Measurements from ENCODE around the gene CISTR.
"Not testable (repeated sequence)": the region's sequence is repeated elsewhere in the genome, so short reads cannot be mapped to it uniquely, and the experiment has no call there.

Gene CISTR

DNA sequence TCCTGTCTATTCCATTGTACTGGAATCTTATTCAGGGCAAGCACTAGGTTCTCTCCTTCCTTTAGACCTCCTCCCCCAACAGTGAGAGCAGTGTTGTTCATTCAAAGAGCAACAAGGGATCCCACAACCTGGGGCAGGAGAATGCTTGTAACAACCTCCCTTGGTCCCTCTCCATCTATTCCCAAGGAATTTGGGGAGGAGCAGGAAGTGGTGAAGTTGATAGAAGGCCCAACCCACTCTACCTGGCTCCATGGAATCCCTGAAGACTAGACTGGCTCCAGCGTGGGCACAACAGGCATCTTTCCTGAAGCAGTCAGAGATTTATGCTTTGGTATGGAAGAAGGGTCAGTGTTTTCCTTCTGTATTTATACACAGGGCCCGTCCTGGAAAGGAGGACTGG, 33.4 kb upstream of the CISTR start:
- H3K27ac ChIP-seq, result no peak overlapping the region
- H3K4me3 ChIP-seq, result no peak overlapping the region
- no peaks in the 10 kb centered on the region for H3K36me3 ChIP-seq (ENCODE audit: insufficient read depth, low read length)
- H3K9ac ChIP-seq (ENCODE audit: insufficient read length), result no peak overlapping the region
- no peak for TF ChIP-seq EZH2 (IDR thresholded peaks at IDR 0.05)
- TF ChIP-seq FOXP2 (optimal IDR thresholded peaks at IDR 0.05; ENCODE audit: control extremely low read depth, extremely low read length, insufficient read depth), result no peak
- no peak for DNase-seq (ENCODE audit: low read depth, low spot score)
- H3K9me3 ChIP-seq (ENCODE audit: low read depth, low read length), result no peaks in the 10 kb centered on the region

DNA sequence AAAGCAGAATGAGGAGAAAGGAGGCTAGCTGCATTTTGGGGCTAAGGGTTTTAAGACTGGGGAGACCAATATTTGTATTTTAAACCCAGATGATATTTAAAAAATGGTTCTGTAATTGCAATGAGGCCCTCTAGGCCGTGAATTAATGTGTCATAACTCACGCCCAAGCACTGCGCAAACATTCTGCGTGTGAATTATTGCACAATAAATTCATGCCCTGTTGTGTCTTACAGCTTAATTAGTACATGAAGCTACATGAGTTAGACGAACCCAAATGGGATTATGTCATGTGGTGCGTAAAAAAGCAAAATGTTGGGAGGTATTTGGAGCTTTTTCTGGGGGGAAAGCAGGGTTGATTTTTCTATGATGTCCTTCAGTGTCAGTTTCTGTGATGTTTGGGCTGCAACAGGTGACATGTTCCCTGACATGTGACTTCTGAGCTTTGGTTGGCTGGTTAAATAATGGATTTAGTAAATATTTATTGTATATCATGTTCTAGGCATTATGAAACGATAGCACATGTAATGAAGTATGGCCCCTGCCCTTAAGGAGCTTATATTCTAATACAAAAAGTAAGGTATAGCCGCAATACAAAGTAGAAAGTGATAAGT, 30.4 kb upstream of the CISTR start:
- TF ChIP-seq EZH2 (IDR thresholded peaks at IDR 0.05) (no peak), POLR2AphosphoS5 (IDR thresholded peaks at IDR 0.05; ENCODE audit: borderline replicate concordance, low read depth, low read length) (no peak), FOXP2 (optimal IDR thresholded peaks at IDR 0.05; ENCODE audit: control extremely low read depth, extremely low read length, insufficient read depth) (no peak)
- DNase-seq (ENCODE audit: low read depth, low spot score), result no peak
- Histone ChIP-seq H3K27ac (peak overlapping the region; percentile 10; the same call in 1 of the 2 replicates), H3K36me3 (ENCODE audit: insufficient read depth, low read length) (no peaks in the 10 kb centered on the region), H3K9me3 (ENCODE audit: low read depth, low read length) (no peaks in the 10 kb centered on the region), H3K4me3 (no peak overlapping the region), H3K9ac (ENCODE audit: insufficient read length) (no peak overlapping the region)

DNA sequence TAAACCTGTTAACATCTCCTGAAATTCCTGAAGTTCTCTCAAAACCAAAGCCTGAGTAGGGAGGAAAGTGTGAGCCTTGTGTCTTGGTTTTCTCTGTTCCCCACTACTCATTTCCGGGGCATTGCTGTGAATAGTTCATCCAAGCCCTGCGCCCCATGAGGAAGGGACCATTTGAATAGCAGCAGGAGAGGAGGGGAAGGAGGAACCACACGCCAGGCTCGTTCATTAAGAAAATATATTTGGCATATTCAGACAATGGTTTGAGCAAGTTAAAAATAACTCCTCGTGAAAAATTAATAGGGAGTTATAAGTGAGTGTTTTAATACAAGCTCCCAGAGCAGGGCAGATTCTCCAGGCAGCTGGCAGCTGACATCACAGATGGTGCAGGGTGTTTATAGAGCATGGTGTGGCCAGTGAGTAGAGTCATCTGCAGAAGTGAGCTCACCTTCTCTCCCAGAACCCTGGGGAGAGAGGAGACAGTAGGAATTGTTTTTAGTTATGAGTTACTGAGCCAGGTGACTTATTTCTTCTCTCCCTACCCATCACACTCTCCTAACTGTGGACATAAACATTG, 29.5 kb upstream of the CISTR start:
- TF ChIP-seq EZH2 (IDR thresholded peaks at IDR 0.05) (no peak), FOXP2 (optimal IDR thresholded peaks at IDR 0.05; ENCODE audit: control extremely low read depth, extremely low read length, insufficient read depth) (no peak), POLR2AphosphoS5 (IDR thresholded peaks at IDR 0.05; ENCODE audit: borderline replicate concordance, low read depth, low read length) (no peak)

DNA sequence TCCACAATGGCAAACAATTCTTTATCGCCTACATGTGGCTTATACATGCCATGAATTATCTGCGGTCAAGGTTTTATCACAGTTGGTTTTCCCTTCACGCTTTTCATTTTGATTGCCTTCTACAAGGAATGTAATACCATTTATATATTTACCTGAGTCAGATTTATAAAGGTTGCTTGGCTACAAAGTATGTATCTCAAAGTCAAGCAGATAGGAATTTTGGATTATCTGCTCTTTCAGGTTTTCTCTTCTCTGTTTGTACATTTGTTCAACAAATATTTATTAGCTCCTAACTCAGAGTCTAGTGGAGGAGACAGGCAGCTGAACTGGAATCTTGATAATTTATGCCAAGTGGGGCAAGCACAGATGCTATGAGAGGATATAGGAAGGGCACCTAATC, 28.5 kb upstream of the CISTR start:
- Histone ChIP-seq H3K36me3 (ENCODE audit: insufficient read depth, low read length) (no peaks in the 10 kb centered on the region), H3K9ac (ENCODE audit: insufficient read length) (no peak overlapping the region), H3K27ac (no peak overlapping the region), H3K4me3 (no peak overlapping the region), H3K9me3 (ENCODE audit: low read depth, low read length) (no peaks in the 10 kb centered on the region)
- TF ChIP-seq POLR2AphosphoS5 (IDR thresholded peaks at IDR 0.05; ENCODE audit: borderline replicate concordance, low read depth, low read length) (no peak), EZH2 (IDR thresholded peaks at IDR 0.05) (no peak), FOXP2 (optimal IDR thresholded peaks at IDR 0.05; ENCODE audit: control extremely low read depth, extremely low read length, insufficient read depth) (no peak)
- no peak for DNase-seq (ENCODE audit: low read depth, low spot score)

More for the DNA sequence above, 29.5 kb upstream of the CISTR start:
- no peak for DNase-seq (ENCODE audit: low read depth, low spot score)
- Histone ChIP-seq H3K4me3 (peak overlapping the region; percentile 41; the same call in 1 of the 2 replicates), H3K9ac (ENCODE audit: insufficient read length) (peak overlapping the region; percentile 1), H3K9me3 (ENCODE audit: low read depth, low read length) (no peaks in the 10 kb centered on the region), H3K36me3 (ENCODE audit: insufficient read depth, low read length) (no peaks in the 10 kb centered on the region), H3K27ac (peak overlapping the region; percentile 53; the same call in 1 of the 2 replicates)

DNA sequence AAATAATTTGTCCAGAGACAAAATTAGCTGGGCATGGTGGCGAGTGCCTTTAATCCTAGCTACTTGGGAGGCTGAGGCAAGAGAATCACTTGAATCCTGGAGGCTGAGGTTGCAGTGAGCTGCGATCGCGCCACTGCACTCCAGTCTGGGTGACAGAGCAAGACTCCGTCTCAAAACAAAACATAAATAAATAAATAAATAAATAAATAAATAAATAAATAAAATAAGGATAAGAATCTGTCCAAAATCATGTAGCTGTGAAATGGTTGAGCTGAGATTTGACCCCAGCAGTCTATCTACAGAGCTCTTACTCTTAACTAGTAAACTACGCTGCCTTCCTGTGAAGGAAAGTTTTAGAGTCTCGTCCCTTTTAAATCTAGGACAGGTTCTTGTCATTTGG, 27.9 kb upstream of the CISTR start:
- not testable (repeated sequence) for H3K36me3 ChIP-seq (ENCODE audit: insufficient read depth, low read length); DNase-seq (ENCODE audit: low read depth, low spot score); H3K4me3 ChIP-seq; H3K27ac ChIP-seq; H3K9ac ChIP-seq (ENCODE audit: insufficient read length); H3K9me3 ChIP-seq (ENCODE audit: low read depth, low read length)

DNA sequence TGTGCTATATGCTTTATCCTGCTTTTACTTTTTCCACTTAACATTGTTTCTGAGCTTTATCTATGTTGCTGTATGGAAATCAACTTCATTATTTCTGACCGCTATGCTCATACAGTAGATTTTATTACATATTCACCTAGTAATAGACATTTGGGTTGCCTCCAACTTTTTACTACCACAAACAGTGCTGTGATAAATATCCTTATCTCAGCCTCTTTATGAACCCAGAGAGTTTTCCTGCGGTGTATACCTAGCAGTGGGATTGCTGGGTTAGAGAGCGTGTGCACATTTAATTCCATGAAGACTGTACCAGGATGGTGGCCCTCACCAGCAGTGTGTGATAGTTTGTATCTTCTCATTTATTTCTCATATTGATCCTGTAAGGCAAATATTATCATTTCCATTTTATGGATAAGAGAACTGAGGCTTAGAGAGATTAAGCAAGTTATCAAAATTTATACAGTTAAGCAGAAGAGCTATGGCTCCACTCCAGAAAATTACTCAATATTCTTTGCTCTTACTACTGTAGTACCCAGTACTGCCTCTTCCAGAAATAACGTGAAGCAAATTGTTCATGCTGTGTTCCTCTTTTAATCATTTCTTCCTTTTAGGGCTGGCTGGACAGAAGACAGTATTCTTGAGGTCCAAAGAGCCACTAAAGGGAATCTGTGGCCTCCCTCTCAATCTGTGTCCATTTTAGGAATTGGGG, 26.3 kb upstream of the CISTR start:
- no peaks in the 10 kb centered on the region for H3K36me3 ChIP-seq (ENCODE audit: insufficient read depth, low read length)
- H3K4me3 ChIP-seq, result no peak overlapping the region
- no peak for DNase-seq (ENCODE audit: low read depth, low spot score)
- no peak overlapping the region for H3K27ac ChIP-seq
- TF ChIP-seq EZH2 (IDR thresholded peaks at IDR 0.05) (no peak), FOXP2 (optimal IDR thresholded peaks at IDR 0.05; ENCODE audit: control extremely low read depth, extremely low read length, insufficient read depth) (no peak), POLR2AphosphoS5 (IDR thresholded peaks at IDR 0.05; ENCODE audit: borderline replicate concordance, low read depth, low read length) (no peak)
- H3K9me3 ChIP-seq (ENCODE audit: low read depth, low read length), result no peaks in the 10 kb centered on the region
- H3K9ac ChIP-seq (ENCODE audit: insufficient read length), result no peak overlapping the region

DNA sequence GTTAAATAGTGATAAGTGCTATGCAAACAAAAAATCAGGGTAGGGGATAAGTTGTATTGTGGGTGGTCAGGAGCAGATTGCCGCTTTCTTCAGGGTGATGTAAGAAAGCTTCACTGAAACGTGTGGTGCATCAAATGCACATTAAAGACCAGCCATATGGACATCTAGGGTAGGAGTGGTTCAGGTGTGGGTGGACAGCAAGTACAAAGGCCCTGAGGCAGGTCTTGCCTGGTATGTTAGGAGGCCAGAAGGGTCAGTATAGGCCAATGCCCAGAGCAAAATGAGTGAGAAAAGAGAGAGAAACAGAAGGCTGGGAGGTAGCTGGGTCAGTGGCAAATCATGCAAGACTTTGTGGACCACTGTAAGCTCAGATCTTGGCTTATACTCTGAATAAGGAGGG, 25.6 kb upstream of the CISTR start:
- Histone ChIP-seq H3K4me3 (no peak overlapping the region), H3K36me3 (ENCODE audit: insufficient read depth, low read length) (no peaks in the 10 kb centered on the region), H3K27ac (no peak overlapping the region), H3K9ac (ENCODE audit: insufficient read length) (no peak overlapping the region), H3K9me3 (ENCODE audit: low read depth, low read length) (no peaks in the 10 kb centered on the region)
- TF ChIP-seq POLR2AphosphoS5 (IDR thresholded peaks at IDR 0.05; ENCODE audit: borderline replicate concordance, low read depth, low read length) (no peak), EZH2 (IDR thresholded peaks at IDR 0.05) (no peak)
- no peak for DNase-seq (ENCODE audit: low read depth, low spot score)

DNA sequence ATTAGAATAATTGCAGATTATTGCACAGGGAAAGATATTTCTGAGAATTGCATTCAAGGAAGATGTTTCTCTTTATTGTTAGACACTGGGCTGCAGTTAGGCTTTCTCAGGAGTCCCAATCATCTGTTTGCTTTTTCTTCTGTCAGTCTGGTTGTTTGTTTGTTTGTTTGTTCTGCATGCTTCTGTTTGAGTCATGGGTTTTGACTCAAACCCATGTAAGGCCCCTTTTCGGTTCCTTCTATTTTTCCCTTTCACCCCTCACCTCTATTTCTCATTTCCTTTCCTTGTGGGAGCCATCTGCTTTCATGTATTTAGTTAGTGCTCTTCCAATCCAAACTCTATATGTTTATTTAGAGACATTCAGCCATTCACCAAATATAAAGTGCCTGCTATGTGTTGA, 25.1 kb upstream of the CISTR start:
- DNase-seq (ENCODE audit: low read depth, low spot score), result no peak
- TF ChIP-seq EZH2 (IDR thresholded peaks at IDR 0.05) (no peak), POLR2AphosphoS5 (IDR thresholded peaks at IDR 0.05; ENCODE audit: borderline replicate concordance, low read depth, low read length) (no peak)
- no peak overlapping the region for H3K27ac ChIP-seq
- H3K9ac ChIP-seq (ENCODE audit: insufficient read length), result no peak overlapping the region
- H3K4me3 ChIP-seq, result no peak overlapping the region
- H3K36me3 ChIP-seq (ENCODE audit: insufficient read depth, low read length), result no peaks in the 10 kb centered on the region
- no peaks in the 10 kb centered on the region for H3K9me3 ChIP-seq (ENCODE audit: low read depth, low read length)

Data from SK-N-MC (cell line).